SK-N-SH (cell line): Measurements from ENCODE around the gene PPP2R5D. TPM values are rescaled to one million over a fixed set of nuclear protein-coding genes. Genes with fewer than 3 reads are reported as not detected.

Experiments
- CTCF ChIA-PET: fragments of 300-600, 350-600 bp; formaldehyde crosslinking; extraction: SDS; loops from one replicate; lab custom pipeline; 2021; lab: Yijun Ruan, JAX
- POLR2A ChIA-PET: fragments of 350-600 bp; sonication (Branson Sonifier 250); formaldehyde crosslinking; extraction: SDS; loops from one replicate; lab custom pipeline; 2020; ENCODE audit warnings: antibody characterized with exemption, inconsistent platforms; lab: Yijun Ruan, JAX
- DNase-seq: peaks from one replicate; pipeline ENCODE4 v3.0.0; 2012
- H2AFZ ChIP-seq: fragments of 200-600 bp; sonication (generic); 2 replicates; pipeline ENCODE4 v1.8.1; 2016; ENCODE audit warnings: antibody characterized with exemption, mild to moderate bottlenecking, low read depth
- H3F3A ChIP-seq: fragments of 200-600 bp; sonication (generic); replicated peaks from 2 replicates; pipeline ENCODE3; 2016; ENCODE audit warnings: antibody characterized with exemption, mild to moderate bottlenecking; ENCODE audit not compliant: insufficient read depth
- H3K27ac ChIP-seq, 2 experiments: fragments of 200-500 bp in 1 of 2; fragments of 200-600 bp in 1 of 2; sonication (Bioruptor generic) in 1 of 2; sonication (generic), shearing (Covaris generic) in 1 of 2; 2 replicates each; pipeline versions ENCODE4 v1.5.1 to v1.6.1; 2014 to 2016; ENCODE audit warnings: low read depth in 2 of 2, inconsistent platforms in 1 of 2, low read length in 1 of 2, mild to moderate bottlenecking in 1 of 2, mixed read lengths in 1 of 2
- H3K27me3 ChIP-seq: fragments of 200-600 bp; sonication (generic), shearing (Covaris generic); 2 replicates; pipeline ENCODE4 v1.6.1; 2016; ENCODE audit warnings: mixed run types; ENCODE audit not compliant: insufficient read depth
- H3K36me3 ChIP-seq, 2 experiments: fragments of 200-500 bp in 1 of 2; fragments of 200-600 bp in 1 of 2; sonication (Bioruptor generic) in 1 of 2; sonication (generic) in 1 of 2; replicated peaks in 1 of 2; 2 replicates each; pipeline versions ENCODE3 to v1.5.1; 2014 to 2016; ENCODE audit warnings: low read length in 1 of 2, mild to moderate bottlenecking in 1 of 2; ENCODE audit not compliant: insufficient read depth in 2 of 2, control insufficient read depth in 1 of 2
- H3K4me1 ChIP-seq, 2 experiments: fragments of 200-500 bp in 1 of 2; fragments of 200-600 bp in 1 of 2; sonication (Bioruptor generic) in 1 of 2; sonication (generic), shearing (Covaris generic) in 1 of 2; 2 replicates each; pipeline versions ENCODE4 v1.5.1 to v1.6.1; 2014 to 2016; ENCODE audit warnings: low read depth in 1 of 2, low read length in 1 of 2, mixed run types in 1 of 2; ENCODE audit not compliant: insufficient read depth in 2 of 2, control insufficient read depth in 1 of 2
- H3K4me2 ChIP-seq: fragments of 200-600 bp; sonication (generic), shearing (Covaris generic); 2 replicates; pipeline ENCODE4 v1.6.1; 2017; ENCODE audit warnings: mixed run types
- H3K4me3 ChIP-seq, 2 experiments: fragments of 200-500 bp in 1 of 2; fragments of 200-600 bp in 1 of 2; sonication (Bioruptor generic) in 1 of 2; sonication (generic), shearing (Covaris generic) in 1 of 2; 2 replicates each; pipeline versions ENCODE4 v1.5.1 to v1.8.1; 2014 to 2016; ENCODE audit warnings: low read depth in 2 of 2, inconsistent platforms in 1 of 2, low read length in 1 of 2, mild to moderate bottlenecking in 1 of 2, mixed read lengths in 1 of 2, moderate library complexity in 1 of 2
- H3K79me2 ChIP-seq: fragments of 200-600 bp; sonication (generic); 2 replicates; pipeline ENCODE4 v1.8.1; 2017; ENCODE audit warnings: mild to moderate bottlenecking; ENCODE audit not compliant: insufficient read depth
- H3K9ac ChIP-seq: fragments of 200-600 bp; sonication (generic); 2 replicates; pipeline ENCODE4 v1.6.1; 2017; ENCODE audit warnings: mixed run types
- H3K9me2 ChIP-seq: fragments of 200-600 bp; sonication (generic); 2 replicates; pipeline ENCODE4 v1.6.1; 2017; ENCODE audit warnings: mixed run types
- H3K9me3 ChIP-seq: fragments of 200-600 bp; sonication (generic); 2 replicates; pipeline ENCODE4 v1.6.1; 2017; ENCODE audit warnings: mixed run types, mild to moderate bottlenecking, moderate library complexity
- H4K20me1 ChIP-seq: fragments of 200-600 bp; sonication (generic); 2 replicates; pipeline ENCODE4 v1.6.1; 2017; ENCODE audit warnings: mild to moderate bottlenecking, mixed run types; ENCODE audit not compliant: insufficient read depth
- EP300 ChIP-seq, 2 experiments: IDR thresholded peaks; 2 replicates each; pipeline versions ENCODE4 v1.4.0 to v1.6.1; 2012; ENCODE audit warnings: borderline replicate concordance in 1 of 2, low read depth in 1 of 2, low read length in 1 of 2
- EZH2phosphoT487 ChIP-seq: fragments of 200-600 bp; sonication (generic); IDR thresholded peaks from 2 replicates; pipeline ENCODE4 v1.6.1; 2017; ENCODE audit warnings: low read depth, mixed run types, mild to moderate bottlenecking, antibody characterized with exemption, moderate library complexity, borderline replicate concordance
- FOXJ3 ChIP-seq: sonication (generic); formaldehyde crosslinking; IDR thresholded peaks from 2 replicates; pipeline ENCODE4 v1.5.1; 2020; ENCODE audit warnings: mild to moderate bottlenecking, missing genetic modification reagents
- FOXM1 ChIP-seq: IDR thresholded peaks from 2 replicates; pipeline ENCODE4 v1.4.0; 2012; ENCODE audit warnings: low read depth, mild to moderate bottlenecking
- GATA2 ChIP-seq: sonication (generic); formaldehyde crosslinking; IDR thresholded peaks from 2 replicates; pipeline ENCODE4 v1.5.0; 2020; ENCODE audit warnings: mild to moderate bottlenecking, missing genetic modification reagents
- MAX ChIP-seq: IDR thresholded peaks from 2 replicates; pipeline ENCODE4 v1.4.0; 2012; ENCODE audit warnings: low read depth
- NRF1 ChIP-seq: IDR thresholded peaks from 2 replicates; pipeline ENCODE4 v1.6.1; 2012; ENCODE audit warnings: low read depth, mild to moderate bottlenecking, low read length
- PBX3 ChIP-seq: IDR thresholded peaks from 2 replicates; pipeline ENCODE4; 2012
- RAD21 ChIP-seq: IDR thresholded peaks from 2 replicates; pipeline ENCODE4 v1.6.1; 2012; ENCODE audit warnings: mild to moderate bottlenecking, low read length
- REST ChIP-seq: IDR thresholded peaks from 2 replicates; pipeline ENCODE4 v1.6.1; 2012; ENCODE audit warnings: mild to moderate bottlenecking, low read depth, low read length, moderate library complexity
- SMC3 ChIP-seq: IDR thresholded peaks from 2 replicates; pipeline ENCODE4 v1.6.1; 2012; ENCODE audit warnings: low read depth, low read length, improper control_type of control experiment
- TEAD4 ChIP-seq: IDR thresholded peaks from 2 replicates; pipeline ENCODE4 v1.4.0; 2012; ENCODE audit warnings: mild to moderate bottlenecking, borderline replicate concordance; ENCODE audit not compliant: insufficient read depth
- YY1 ChIP-seq: IDR thresholded peaks from 2 replicates; pipeline ENCODE4 v1.4.0; 2012; ENCODE audit warnings: low read depth, mild to moderate bottlenecking
- WGBS: methylation state at CpG from one replicate; pipeline ENCODE4 v1.1.6; 2017; ENCODE audit warnings: low lambda C conversion rate; 5-methylcytosine and 5-hydroxymethylcytosine counted together
- polyA plus RNA-seq, 3 experiments: library from polyadenylated mRNA; depleted of rRNA; stranded (reverse); fragments of >200 nt; gene quantifications; 2 replicates each; pipeline ENCODE4 v1.2.3, GENCODE V29; 2012
- TF ChIP-seq, protein P1 (sequence below): fragments of 200-600 bp; sonication (generic); IDR thresholded peaks from 2 replicates; pipeline ENCODE4 v1.6.1; 2017; ENCODE audit warnings: antibody characterized with exemption, mild to moderate bottlenecking, moderate library complexity

The PPP2R5D gene
- polyA plus RNA-seq, 1 of the 3 experiments (the other 2 are of a cell fraction), result 37.6 TPM

- Histone ChIP-seq H3K9ac (no peak overlapping the region), H3F3A (peaks cover 10% of the 10 kb centered on the region), H2AFZ (no peak overlapping the region), H3K27me3 (no peaks in the 10 kb centered on the region), H4K20me1 (no peaks in the 10 kb centered on the region), H3K9me3 (no peaks in the 10 kb centered on the region), H3K4me1 (peaks cover 0 to 9% of the 10 kb centered on the region in 2 experiments; a peak in 3 of 4 replicates), H3K36me3 (peaks cover 0 to 39% of the 10 kb centered on the region in 2 experiments), H3K4me2 (no peak overlapping the region), H3K4me3 (no peak overlapping the region), H3K79me2 (no peaks in the 10 kb centered on the region), H3K9me2 (no peaks in the 10 kb centered on the region), H3K27ac (no peak overlapping the region)
- no peak for DNase-seq
- WGBS, result 100% methylated on average over 1 of the region's 4 CpGs
- ChIA-PET POLR2A (interaction anchor here (0.7 kb wide), 1 partner anchor 52 kb away, joined by 3 read pairs; no protein-coding TSS in a partner anchor), CTCF (interaction anchor here (1.5 kb wide), 1 partner anchor 67 kb away, joined by 4 read pairs; no protein-coding TSS in a partner anchor)
- TF ChIP-seq EZH2phosphoT487 (no peak), PBX3 (no peak)
Measured at GRCh38 chr6:42968783-42969182, 15.6 kb upstream of the PPP2R5D start.

DNA sequence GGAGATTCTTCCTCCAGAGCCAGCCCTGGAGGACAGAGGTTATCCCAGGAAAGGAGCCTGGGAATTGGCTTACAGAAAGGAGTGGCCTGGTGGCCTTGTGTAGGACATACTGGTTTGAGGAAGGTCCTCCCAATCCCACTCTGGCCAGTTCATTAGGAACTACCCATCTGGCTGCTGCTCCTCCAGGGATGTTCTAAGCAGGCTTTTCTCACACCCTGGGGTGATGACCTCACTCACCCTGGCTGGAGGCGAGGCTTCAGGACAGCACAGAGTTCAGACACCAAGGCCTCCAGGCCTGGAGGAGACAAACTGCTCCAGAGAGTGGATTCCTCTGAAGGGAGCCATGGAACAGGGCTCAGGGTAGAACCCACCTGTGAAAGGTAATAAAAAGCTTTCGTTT is 14.9 kb upstream of the PPP2R5D start:
- no peak overlapping the region for H2AFZ ChIP-seq
- no peak for DNase-seq
- peaks cover 0 to 35% of the 10 kb centered on the region in 2 experiments for H3K36me3 ChIP-seq
- H3K9me2 ChIP-seq, result no peaks in the 10 kb centered on the region
- no peak overlapping the region for H3K4me2 ChIP-seq
- 92% methylated on average over 2 of the region's 2 CpGs for WGBS
- TF ChIP-seq GATA2, result no peak
- no peak for TF ChIP-seq YY1
- no peak for TF ChIP-seq SMC3
- no peak for TF ChIP-seq RAD21
- no peak for TF ChIP-seq TEAD4
- no peak for TF ChIP-seq FOXJ3 (CRISPR knock-in tag)
- TF ChIP-seq NRF1, result no peak
- TF ChIP-seq EP300 (IDR thresholded peaks at IDR 0.05; ENCODE audit: borderline replicate concordance in 1 of 2, low read depth in 1 of 2, low read length in 1 of 2), result no peak
- TF ChIP-seq FOXM1, result no peak
- TF ChIP-seq MAX, result no peak
- TF ChIP-seq REST, result no peak
- TF ChIP-seq, protein P1, sequence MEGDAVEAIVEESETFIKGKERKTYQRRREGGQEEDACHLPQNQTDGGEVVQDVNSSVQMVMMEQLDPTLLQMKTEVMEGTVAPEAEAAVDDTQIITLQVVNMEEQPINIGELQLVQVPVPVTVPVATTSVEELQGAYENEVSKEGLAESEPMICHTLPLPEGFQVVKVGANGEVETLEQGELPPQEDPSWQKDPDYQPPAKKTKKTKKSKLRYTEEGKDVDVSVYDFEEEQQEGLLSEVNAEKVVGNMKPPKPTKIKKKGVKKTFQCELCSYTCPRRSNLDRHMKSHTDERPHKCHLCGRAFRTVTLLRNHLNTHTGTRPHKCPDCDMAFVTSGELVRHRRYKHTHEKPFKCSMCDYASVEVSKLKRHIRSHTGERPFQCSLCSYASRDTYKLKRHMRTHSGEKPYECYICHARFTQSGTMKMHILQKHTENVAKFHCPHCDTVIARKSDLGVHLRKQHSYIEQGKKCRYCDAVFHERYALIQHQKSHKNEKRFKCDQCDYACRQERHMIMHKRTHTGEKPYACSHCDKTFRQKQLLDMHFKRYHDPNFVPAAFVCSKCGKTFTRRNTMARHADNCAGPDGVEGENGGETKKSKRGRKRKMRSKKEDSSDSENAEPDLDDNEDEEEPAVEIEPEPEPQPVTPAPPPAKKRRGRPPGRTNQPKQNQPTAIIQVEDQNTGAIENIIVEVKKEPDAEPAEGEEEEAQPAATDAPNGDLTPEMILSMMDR, result no peak
- H3K27ac ChIP-seq, result no peak overlapping the region
- no peaks in the 10 kb centered on the region for H4K20me1 ChIP-seq
- no peak overlapping the region for H3K4me3 ChIP-seq
- H3F3A ChIP-seq, result peaks cover 10% of the 10 kb centered on the region
- ChIA-PET POLR2A (interaction anchor here (1.0 to 1.5 kb wide), 2 partner anchors 9 to 40 kb away, joined by 3 to 5 read pairs; partner anchors contain the start of genes CNPY3 and PEX6), CTCF (interaction anchor here (1.5 to 1.7 kb wide), 2 partner anchors 10 to 68 kb away, joined by 4 to 5 read pairs; partner anchors contain the start of gene PEX6)
- H3K4me1 ChIP-seq, result peaks cover 0 to 9% of the 10 kb centered on the region in 2 experiments; a peak in 3 of 4 replicates
- H3K9ac ChIP-seq, result no peak overlapping the region
- no peaks in the 10 kb centered on the region for H3K27me3 ChIP-seq
- H3K9me3 ChIP-seq, result no peaks in the 10 kb centered on the region
- H3K79me2 ChIP-seq, result no peaks in the 10 kb centered on the region
